ENCODE measurements around the gene PDS5B. TPM values are rescaled to one million over a fixed set of nuclear protein-coding genes. Genes with fewer than 3 reads are reported as not detected.
"Not testable (repeated sequence)": the region's sequence is repeated elsewhere in the genome, so short reads cannot be mapped to it uniquely, and the experiment has no call there.

The PDS5B gene
- total and polyA plus RNA-seq, 2 experiments from 2014 or later: 43.9 to 46.5 TPM

DNA sequence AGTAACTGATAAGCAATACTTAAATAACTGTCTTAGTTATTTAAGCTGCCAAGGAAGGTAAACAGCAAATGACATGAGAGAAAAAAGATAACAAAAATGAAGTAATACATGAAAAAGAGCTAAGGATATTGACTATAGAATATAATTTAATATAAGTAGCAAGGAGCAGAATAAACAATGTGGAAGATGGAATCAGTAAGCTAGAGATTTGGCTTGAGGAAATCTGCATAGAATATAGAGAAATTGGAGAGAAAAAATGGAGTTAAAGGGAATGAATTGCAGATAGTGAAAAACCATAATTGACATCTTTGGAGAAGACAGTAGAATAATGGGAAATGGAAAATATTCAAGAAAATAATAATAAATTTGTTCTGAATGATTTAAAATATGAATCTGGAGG, 127.1 kb downstream of the PDS5B start:
- Histone ChIP-seq H2AFZ (no peak overlapping the region), H3K36me3 (ENCODE audit: insufficient read depth) (peaks cover 43% of the 10 kb centered on the region), H3F3A (replicated peaks; ENCODE audit: low read depth) (no peaks in the 10 kb centered on the region), H3K27me3 (ENCODE audit: insufficient read depth) (no peaks in the 10 kb centered on the region), H3K9me2 (ENCODE audit: insufficient read depth) (no peaks in the 10 kb centered on the region), H3K4me3 (no peak overlapping the region), H3K4me1 (ENCODE audit: insufficient read depth) (no peaks in the 10 kb centered on the region), H3K4me2 (no peak overlapping the region), H4K20me1 (replicated peaks; ENCODE audit: insufficient read depth) (no peaks in the 10 kb centered on the region), H3K79me2 (replicated peaks; ENCODE audit: insufficient read depth) (no peaks in the 10 kb centered on the region), H3K27ac (ENCODE audit: low read depth) (no peak overlapping the region)
- peaks cover 42% of the 10 kb centered on the region for H3K9me3 Mint-ChIP-seq
- no peak for ATAC-seq
- peaks cover 6% of the 10 kb centered on the region; the same call in 2 of the 3 replicates for H3K4me1 Mint-ChIP-seq
- TF ChIP-seq JUNB (IDR thresholded peaks at IDR 0.05; ENCODE audit: unreplicated experiment) (no peak), STAT1 (IDR thresholded peaks at IDR 0.05; ENCODE audit: unreplicated experiment) (no peak), ZNF114 (CRISPR knock-in tag; IDR thresholded peaks at IDR 0.05) (no peak), POLR2AphosphoS5 (IDR thresholded peaks at IDR 0.05; ENCODE audit: low read depth) (no peak), EZH2 (IDR thresholded peaks at IDR 0.05; ENCODE audit: low read depth, unreplicated experiment) (no peak)
- TF ChIP-seq, protein P1, sequence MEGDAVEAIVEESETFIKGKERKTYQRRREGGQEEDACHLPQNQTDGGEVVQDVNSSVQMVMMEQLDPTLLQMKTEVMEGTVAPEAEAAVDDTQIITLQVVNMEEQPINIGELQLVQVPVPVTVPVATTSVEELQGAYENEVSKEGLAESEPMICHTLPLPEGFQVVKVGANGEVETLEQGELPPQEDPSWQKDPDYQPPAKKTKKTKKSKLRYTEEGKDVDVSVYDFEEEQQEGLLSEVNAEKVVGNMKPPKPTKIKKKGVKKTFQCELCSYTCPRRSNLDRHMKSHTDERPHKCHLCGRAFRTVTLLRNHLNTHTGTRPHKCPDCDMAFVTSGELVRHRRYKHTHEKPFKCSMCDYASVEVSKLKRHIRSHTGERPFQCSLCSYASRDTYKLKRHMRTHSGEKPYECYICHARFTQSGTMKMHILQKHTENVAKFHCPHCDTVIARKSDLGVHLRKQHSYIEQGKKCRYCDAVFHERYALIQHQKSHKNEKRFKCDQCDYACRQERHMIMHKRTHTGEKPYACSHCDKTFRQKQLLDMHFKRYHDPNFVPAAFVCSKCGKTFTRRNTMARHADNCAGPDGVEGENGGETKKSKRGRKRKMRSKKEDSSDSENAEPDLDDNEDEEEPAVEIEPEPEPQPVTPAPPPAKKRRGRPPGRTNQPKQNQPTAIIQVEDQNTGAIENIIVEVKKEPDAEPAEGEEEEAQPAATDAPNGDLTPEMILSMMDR (conservative IDR thresholded peaks at IDR 0.05; ENCODE audit: low read depth in 2 of 2): no peak
- H3K27ac Mint-ChIP-seq: peak overlapping the region; percentile 90
- H3K27me3 Mint-ChIP-seq (ENCODE audit: insufficient read depth, low read depth, poor library complexity): peaks cover 8% of the 10 kb centered on the region
- H3K4me3 Mint-ChIP-seq: no peak overlapping the region
- no peak for DNase-seq (ENCODE audit: low spot score)
- H3K36me3 Mint-ChIP-seq (ENCODE audit: low read depth): peaks cover 75% of the 10 kb centered on the region

DNA sequence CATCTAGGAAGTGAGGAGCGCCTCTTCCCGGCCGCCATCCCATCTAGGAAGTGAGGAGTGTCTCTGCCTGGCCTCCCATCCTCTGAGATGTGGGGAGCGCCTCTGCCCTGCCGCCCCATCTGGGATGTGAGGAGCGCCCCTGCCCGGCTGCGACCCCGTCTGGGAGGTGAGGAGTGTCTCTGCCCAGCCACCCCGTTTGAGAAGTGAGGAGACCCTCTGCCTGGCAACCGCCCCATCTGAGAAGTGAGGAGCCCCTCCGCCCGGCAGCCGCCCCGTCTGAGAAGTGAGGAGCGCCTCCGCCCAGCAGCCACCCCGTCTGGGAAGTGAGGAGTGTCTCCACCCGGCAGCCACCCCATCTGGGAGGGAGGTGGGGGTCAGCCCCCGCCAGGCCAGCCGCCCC, 129.9 kb downstream of the PDS5B start:
- H3K27me3 ChIP-seq (ENCODE audit: insufficient read depth); H3K4me3 ChIP-seq; H4K20me1 ChIP-seq (replicated peaks; ENCODE audit: insufficient read depth); H3K4me3 Mint-ChIP-seq; H3K9me2 ChIP-seq (ENCODE audit: insufficient read depth); H3F3A ChIP-seq (replicated peaks; ENCODE audit: low read depth); H3K4me2 ChIP-seq; H3K4me1 ChIP-seq (ENCODE audit: insufficient read depth); DNase-seq (ENCODE audit: low spot score); H3K27ac Mint-ChIP-seq; H3K27ac ChIP-seq (ENCODE audit: low read depth); H3K27me3 Mint-ChIP-seq (ENCODE audit: insufficient read depth, low read depth, poor library complexity); ATAC-seq; H2AFZ ChIP-seq; H3K4me1 Mint-ChIP-seq; H3K79me2 ChIP-seq (replicated peaks; ENCODE audit: insufficient read depth): not testable (repeated sequence)
- Mint-ChIP-seq H3K9me3 (peaks cover 55% of the 10 kb centered on the region), H3K36me3 (ENCODE audit: low read depth) (peaks cover 81% of the 10 kb centered on the region)
- peaks cover 34% of the 10 kb centered on the region for H3K36me3 ChIP-seq (ENCODE audit: insufficient read depth)

DNA sequence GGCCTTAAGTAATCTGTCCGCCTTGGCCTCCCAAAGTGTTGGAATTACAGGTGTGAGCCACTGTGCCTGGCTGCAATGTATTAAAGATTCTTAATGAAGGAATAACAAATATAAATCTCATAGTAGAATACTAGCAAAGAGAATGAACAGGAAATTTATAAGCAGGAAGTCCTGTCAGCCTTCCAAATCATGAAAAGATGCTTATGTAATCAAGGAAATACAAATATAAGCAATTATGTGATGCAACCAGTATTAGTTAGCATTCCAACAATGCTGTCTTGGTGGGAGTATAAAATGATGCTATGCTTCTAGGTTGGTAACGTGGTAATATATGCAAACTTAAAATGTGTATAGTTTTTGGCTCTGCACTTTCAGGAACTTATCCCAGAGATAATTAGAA, 133.8 kb downstream of the PDS5B start:
- no peaks in the 10 kb centered on the region for H3K4me1 ChIP-seq (ENCODE audit: insufficient read depth)
- H3K4me3 ChIP-seq: no peak overlapping the region
- no peak overlapping the region for H3K27ac Mint-ChIP-seq
- no peak overlapping the region for H2AFZ ChIP-seq
- ATAC-seq (no peak), DNase-seq (ENCODE audit: low spot score) (no peak)
- H3K36me3 ChIP-seq (ENCODE audit: insufficient read depth): peaks cover 8% of the 10 kb centered on the region
- no peaks in the 10 kb centered on the region; the same call in 1 of the 2 replicates for H3K79me2 ChIP-seq (replicated peaks; ENCODE audit: insufficient read depth)
- no peaks in the 10 kb centered on the region for H4K20me1 ChIP-seq (replicated peaks; ENCODE audit: insufficient read depth)
- peaks cover 7% of the 10 kb centered on the region for H3K27me3 Mint-ChIP-seq (ENCODE audit: insufficient read depth, low read depth, poor library complexity)
- H3K36me3 Mint-ChIP-seq (ENCODE audit: low read depth): peaks cover 68% of the 10 kb centered on the region
- H3F3A ChIP-seq (replicated peaks; ENCODE audit: low read depth): no peaks in the 10 kb centered on the region
- no peak overlapping the region for H3K27ac ChIP-seq (ENCODE audit: low read depth)
- no peaks in the 10 kb centered on the region for H3K4me1 Mint-ChIP-seq
- peaks cover 44% of the 10 kb centered on the region for H3K9me3 Mint-ChIP-seq
- H3K9me2 ChIP-seq (ENCODE audit: insufficient read depth): no peaks in the 10 kb centered on the region; the same call in 1 of the 2 replicates
- H3K4me3 Mint-ChIP-seq: no peak overlapping the region
- H3K4me2 ChIP-seq: no peak overlapping the region
- H3K27me3 ChIP-seq (ENCODE audit: insufficient read depth): no peaks in the 10 kb centered on the region
- no peak for TF ChIP-seq ZNF114 (CRISPR knock-in tag; IDR thresholded peaks at IDR 0.05)
- no peak for TF ChIP-seq NANOG (IDR thresholded peaks at IDR 0.05; ENCODE audit: borderline replicate concordance)
- TF ChIP-seq, protein P1 (conservative IDR thresholded peaks at IDR 0.05; ENCODE audit: low read depth in 2 of 2): no peak
- TF ChIP-seq POLR2AphosphoS5 (IDR thresholded peaks at IDR 0.05; ENCODE audit: low read depth): no peak
- no peak for TF ChIP-seq EZH2phosphoT487 (IDR thresholded peaks at IDR 0.05; ENCODE audit: unreplicated experiment)
- TF ChIP-seq, protein P2, sequence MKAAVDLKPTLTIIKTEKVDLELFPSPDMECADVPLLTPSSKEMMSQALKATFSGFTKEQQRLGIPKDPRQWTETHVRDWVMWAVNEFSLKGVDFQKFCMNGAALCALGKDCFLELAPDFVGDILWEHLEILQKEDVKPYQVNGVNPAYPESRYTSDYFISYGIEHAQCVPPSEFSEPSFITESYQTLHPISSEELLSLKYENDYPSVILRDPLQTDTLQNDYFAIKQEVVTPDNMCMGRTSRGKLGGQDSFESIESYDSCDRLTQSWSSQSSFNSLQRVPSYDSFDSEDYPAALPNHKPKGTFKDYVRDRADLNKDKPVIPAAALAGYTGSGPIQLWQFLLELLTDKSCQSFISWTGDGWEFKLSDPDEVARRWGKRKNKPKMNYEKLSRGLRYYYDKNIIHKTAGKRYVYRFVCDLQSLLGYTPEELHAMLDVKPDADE (IDR thresholded peaks at IDR 0.05): no peak
- TF ChIP-seq ZNF331 (CRISPR knock-in tag; IDR thresholded peaks at IDR 0.05; ENCODE audit: low read depth): no peak

Data from GM23338 (cell line).